Measurements from ENCODE around the gene RPS5.

RPS5 gene

GRCh38 chr19:58395979-58396627, 9.0 kb downstream of the RPS5 start:
- H3K9ac ChIP-seq (ENCODE audit: low read length): no peak overlapping the region
- peaks cover 6% of the 10 kb centered on the region for H3K4me1 ChIP-seq (ENCODE audit: insufficient read depth, low read length, severe bottlenecking)
- no peak overlapping the region for H3K4me3 ChIP-seq (ENCODE audit: low read depth, low read length, poor library complexity, severe bottlenecking)
- no peaks in the 10 kb centered on the region for H3K9me3 ChIP-seq (ENCODE audit: low read length)
- no peak overlapping the region for H2AFZ ChIP-seq (ENCODE audit: low read length)
- H3K27me3 ChIP-seq (ENCODE audit: insufficient read depth, low read length): no peaks in the 10 kb centered on the region
- no peak overlapping the region for H3K4me2 ChIP-seq (ENCODE audit: low read length)
- H3F3A ChIP-seq (ENCODE audit: insufficient read depth, low read length): no peaks in the 10 kb centered on the region
- H4K20me1 ChIP-seq (ENCODE audit: insufficient read depth, low read length): no peaks in the 10 kb centered on the region
- TF ChIP-seq CTCF (IDR thresholded peaks at IDR 0.05; ENCODE audit: low read length): no peak
- TF ChIP-seq EZH2 (IDR thresholded peaks at IDR 0.05; ENCODE audit: borderline replicate concordance, low read length): no peak
- no peak overlapping the region for H3K27ac ChIP-seq (ENCODE audit: low read depth, low read length, poor library complexity, severe bottlenecking)
- H3K9me2 ChIP-seq (ENCODE audit: low read depth, low read length): no peaks in the 10 kb centered on the region
- peaks cover 49% of the 10 kb centered on the region for H3K36me3 ChIP-seq (ENCODE audit: insufficient read depth, low read length)
- H3K79me2 ChIP-seq (ENCODE audit: insufficient read depth, low read length): no peaks in the 10 kb centered on the region

- Histone ChIP-seq H3K27me3 (ENCODE audit: insufficient read depth, low read length) (no peaks in the 10 kb centered on the region), H3K9me2 (ENCODE audit: low read depth, low read length) (no peaks in the 10 kb centered on the region), H3K79me2 (ENCODE audit: insufficient read depth, low read length) (no peaks in the 10 kb centered on the region), H3K27ac (ENCODE audit: low read depth, low read length, poor library complexity, severe bottlenecking) (no peak overlapping the region), H3K4me3 (ENCODE audit: low read depth, low read length, poor library complexity, severe bottlenecking) (no peak overlapping the region), H3K36me3 (ENCODE audit: insufficient read depth, low read length) (peaks cover 41% of the 10 kb centered on the region), H4K20me1 (ENCODE audit: insufficient read depth, low read length) (no peaks in the 10 kb centered on the region), H3K9ac (ENCODE audit: low read length) (no peak overlapping the region), H2AFZ (ENCODE audit: low read length) (no peak overlapping the region), H3K4me2 (ENCODE audit: low read length) (no peak overlapping the region), H3K9me3 (ENCODE audit: low read length) (no peaks in the 10 kb centered on the region), H3K4me1 (ENCODE audit: insufficient read depth, low read length, severe bottlenecking) (peaks cover 10% of the 10 kb centered on the region), H3F3A (ENCODE audit: insufficient read depth, low read length) (no peaks in the 10 kb centered on the region)
- TF ChIP-seq CTCF (IDR thresholded peaks at IDR 0.05; ENCODE audit: low read length) (no peak), EZH2 (IDR thresholded peaks at IDR 0.05; ENCODE audit: borderline replicate concordance, low read length) (no peak)
Observed at GRCh38 chr19:58396691-58397532, 9.8 kb downstream of the RPS5 start.

- TF ChIP-seq EZH2 (IDR thresholded peaks at IDR 0.05; ENCODE audit: borderline replicate concordance, low read length) (no peak), CTCF (IDR thresholded peaks at IDR 0.05; ENCODE audit: low read length) (no peak)
- Histone ChIP-seq H3K9ac (ENCODE audit: low read length) (no peak overlapping the region), H4K20me1 (ENCODE audit: insufficient read depth, low read length) (no peaks in the 10 kb centered on the region), H3K27me3 (ENCODE audit: insufficient read depth, low read length) (no peaks in the 10 kb centered on the region), H3K4me3 (ENCODE audit: low read depth, low read length, poor library complexity, severe bottlenecking) (no peak overlapping the region), H3K4me1 (ENCODE audit: insufficient read depth, low read length, severe bottlenecking) (peaks cover 16% of the 10 kb centered on the region), H3K4me2 (ENCODE audit: low read length) (no peak overlapping the region), H3K79me2 (ENCODE audit: insufficient read depth, low read length) (no peaks in the 10 kb centered on the region), H3K36me3 (ENCODE audit: insufficient read depth, low read length) (peaks cover 34% of the 10 kb centered on the region), H3K27ac (ENCODE audit: low read depth, low read length, poor library complexity, severe bottlenecking) (no peak overlapping the region), H2AFZ (ENCODE audit: low read length) (no peak overlapping the region), H3K9me3 (ENCODE audit: low read length) (no peaks in the 10 kb centered on the region), H3F3A (ENCODE audit: insufficient read depth, low read length) (no peaks in the 10 kb centered on the region), H3K9me2 (ENCODE audit: low read depth, low read length) (no peaks in the 10 kb centered on the region)
Observed at GRCh38 chr19:58397533-58398037, 10.5 kb downstream of the RPS5 start.
